Pancreas (tissue), 10 donors: Measurements from ENCODE around the gene CCDC148. TPM values are rescaled to one million over a fixed set of nuclear protein-coding genes. Genes with fewer than 3 reads are reported as not detected.

Source experiments
- ATAC-seq, 4 donors: fragments of 200-7000 bp; cut with Tn5 transposase; one replicate each; pipeline versions ENCODE4 v1.8.0 to v1.9.1; 2020; ENCODE audit warnings: mild to moderate bottlenecking in 4 of 4, moderate library complexity in 4 of 4
- DNase-seq, 6 donors: peaks; one replicate each; pipeline ENCODE4 v3.0.0-alpha.2; 2020
- FAIRE-seq: peaks from 2 replicates; lab custom pipeline; 2012; peaks lifted over from hg19 to GRCh38; lab: Jason Lieb, UNC
- H3K27ac ChIP-seq, 4 donors: fragments of 200-600 bp; sonication (generic); 1 replicate in 3 of 4; 2 replicates in 1 of 4; pipeline versions ENCODE4 v1.5.0 to v1.8.0; 2020
- H3K27me3 ChIP-seq, 4 donors: fragments of 200-600 bp; one replicate each; pipeline ENCODE4 v1.8.0; 2021
- H3K36me3 ChIP-seq, 3 donors: fragments of 200-600 bp; sonication (generic) in 1 of 3; one replicate each; pipeline versions ENCODE4 v1.5.0 to v1.8.0; 2020 to 2021
- H3K4me1 ChIP-seq, 3 donors: fragments of 200-600 bp; one replicate each; pipeline ENCODE4 v1.8.0; 2021
- H3K4me3 ChIP-seq, 4 donors: fragments of 200-600 bp; sonication (generic) in 2 of 4; one replicate each; pipeline versions ENCODE4 v1.5.0 to v1.8.0; 2020 to 2021
- H3K9me3 ChIP-seq, 4 donors: fragments of 200-600 bp; one replicate each; pipeline ENCODE4 v1.8.0; 2021
- WGBS, 2 donors: extraction: QIAGEN DNeasy Blood & Tissue Kit; methylation state at CpG; one replicate each; pipeline ENCODE4 v1.1.7; 2013; 5-methylcytosine and 5-hydroxymethylcytosine counted together
- intact Hi-C, 3 donors: fragments of 100-400 bp; cut with DNase I; formaldehyde crosslinking; loops; one replicate each; pipeline versions ENCODE4 v1.11.1 to v1.14.2; 2022
- polyA plus RNA-seq, 2 donors: library from polyadenylated mRNA; stranded (reverse); fragments of 200-250 nt; gene quantifications; one replicate each; pipeline ENCODE4 v1.2.3, GENCODE V29; 2013
- total RNA-seq, 6 donors: library from RNA; stranded (reverse); fragmentation: NEBNext Ultra II Directional in 4 of 6; extraction: Animal tissue kit (Norgen Biotek cat#: 25700) in 4 of 6; gene quantifications; one replicate each; pipeline versions ENCODE4 v1.2.1 to v1.2.4, GENCODE V29; 2021 to 2023
- TF ChIP-seq, protein P1 (sequence below), 4 donors: fragments of 200-600 bp; sonication (generic) in 3 of 4; IDR thresholded peaks; one replicate each; pipeline versions ENCODE4 v1.5.0 to v1.8.0; 2021; ENCODE audit warnings: antibody characterized with exemption in 4 of 4
- donor health status: healthy with polysubstance abuse.
- donor health status: DM: no; HTN: no; CAD: no; lungs with moderate emphysema.
- donor health status: DM: no; HTN: no; CAD: no.
- donor health status: control.
- donor health status: control.
- donor health status: Bipolar disorder and iron deficiency.
- donor health status: DM: yes; HTN: yes; CAD: no.
- donor health status: DM: no; HTN: no; CAD: no.
- donor health status: DM: no; HTN: no; CAD: no.
- donor health status: DM: yes; HTN: yes; CAD: no.

Gene CCDC148
- total and polyA plus RNA-seq, 8 donors: 0.38 to 1.5 (median 0.79) TPM

- Histone ChIP-seq H3K4me1 (no peaks in the 10 kb centered on the region), H3K36me3 (no peaks in the 10 kb centered on the region), H3K9me3 (no peaks in the 10 kb centered on the region), H3K27me3 (no peaks in the 10 kb centered on the region), H3K4me3 (no peak overlapping the region), H3K27ac (no peak overlapping the region)
- FAIRE-seq (no peak), DNase-seq (no peak), ATAC-seq (no peak)
- intact Hi-C loops: no loop called here
- 71 to 80% methylated on average over 6 of the region's 6 CpGs for WGBS, 2 donors
- TF ChIP-seq, protein P1, sequence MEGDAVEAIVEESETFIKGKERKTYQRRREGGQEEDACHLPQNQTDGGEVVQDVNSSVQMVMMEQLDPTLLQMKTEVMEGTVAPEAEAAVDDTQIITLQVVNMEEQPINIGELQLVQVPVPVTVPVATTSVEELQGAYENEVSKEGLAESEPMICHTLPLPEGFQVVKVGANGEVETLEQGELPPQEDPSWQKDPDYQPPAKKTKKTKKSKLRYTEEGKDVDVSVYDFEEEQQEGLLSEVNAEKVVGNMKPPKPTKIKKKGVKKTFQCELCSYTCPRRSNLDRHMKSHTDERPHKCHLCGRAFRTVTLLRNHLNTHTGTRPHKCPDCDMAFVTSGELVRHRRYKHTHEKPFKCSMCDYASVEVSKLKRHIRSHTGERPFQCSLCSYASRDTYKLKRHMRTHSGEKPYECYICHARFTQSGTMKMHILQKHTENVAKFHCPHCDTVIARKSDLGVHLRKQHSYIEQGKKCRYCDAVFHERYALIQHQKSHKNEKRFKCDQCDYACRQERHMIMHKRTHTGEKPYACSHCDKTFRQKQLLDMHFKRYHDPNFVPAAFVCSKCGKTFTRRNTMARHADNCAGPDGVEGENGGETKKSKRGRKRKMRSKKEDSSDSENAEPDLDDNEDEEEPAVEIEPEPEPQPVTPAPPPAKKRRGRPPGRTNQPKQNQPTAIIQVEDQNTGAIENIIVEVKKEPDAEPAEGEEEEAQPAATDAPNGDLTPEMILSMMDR (IDR thresholded peaks at IDR 0.05): no peak
Measured at GRCh38 chr2:158142568-158143332, 313.8 kb downstream of the CCDC148 start.

DNA sequence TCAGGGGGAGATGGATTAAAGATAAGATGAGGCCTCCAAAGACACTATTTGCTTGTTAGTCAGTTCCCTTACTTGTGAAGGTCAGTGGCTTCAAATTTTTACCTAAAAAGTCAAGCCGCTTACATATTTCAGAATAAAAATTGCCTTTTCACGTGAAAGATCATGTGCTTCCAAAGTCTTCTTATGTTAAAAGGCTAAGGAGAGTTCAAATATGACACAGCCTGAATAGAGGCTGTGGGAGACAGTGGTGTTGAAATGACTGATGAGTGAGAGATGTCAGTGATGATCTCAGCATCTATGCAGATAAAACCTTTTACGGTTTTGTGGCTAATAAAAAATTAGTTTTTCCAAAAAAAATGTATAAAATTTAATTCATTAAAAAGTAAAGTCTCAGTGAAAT lies 314.4 kb downstream of the CCDC148 start:
- H3K4me1 ChIP-seq: no peaks in the 10 kb centered on the region
- no peaks in the 10 kb centered on the region for H3K27me3 ChIP-seq
- no peaks in the 10 kb centered on the region for H3K36me3 ChIP-seq
- ATAC-seq (no peak), FAIRE-seq (no peak), DNase-seq (no peak)
- no peak overlapping the region for H3K27ac ChIP-seq
- no peaks in the 10 kb centered on the region for H3K9me3 ChIP-seq
- H3K4me3 ChIP-seq: no peak overlapping the region
- WGBS, 2 donors: 84 to 91% methylated on average over 3 of the region's 3 CpGs
- TF ChIP-seq, protein P1 (IDR thresholded peaks at IDR 0.05): no peak
- intact Hi-C loops: no loop called here

GRCh38 chr2:158140201-158140600 lies 316.4 kb downstream of the CCDC148 start:
- FAIRE-seq (no peak), ATAC-seq (no peak), DNase-seq (no peak)
- WGBS, 2 donors: 98 to 100% methylated on average over 1 of the region's 1 CpG
- TF ChIP-seq, protein P1 (IDR thresholded peaks at IDR 0.05): no peak
- H3K36me3 ChIP-seq: no peaks in the 10 kb centered on the region
- H3K4me1 ChIP-seq: no peaks in the 10 kb centered on the region
- no peaks in the 10 kb centered on the region for H3K27me3 ChIP-seq
- no peak overlapping the region for H3K27ac ChIP-seq
- intact Hi-C loops: no loop called here
- H3K9me3 ChIP-seq: no peaks in the 10 kb centered on the region
- H3K4me3 ChIP-seq: no peak overlapping the region

- Histone ChIP-seq H3K27me3 (no peaks in the 10 kb centered on the region), H3K36me3 (no peaks in the 10 kb centered on the region), H3K4me1 (no peaks in the 10 kb centered on the region), H3K4me3 (no peak overlapping the region), H3K9me3 (no peaks in the 10 kb centered on the region), H3K27ac (no peak overlapping the region)
- FAIRE-seq (no peak), DNase-seq (no peak), ATAC-seq (no peak)
- 65 to 69% methylated on average over 5 of the region's 5 CpGs for WGBS, 2 donors
- intact Hi-C loops: no loop called here
- TF ChIP-seq, protein P1 (IDR thresholded peaks at IDR 0.05): no peak
Measured at GRCh38 chr2:158138255-158138654, 318.3 kb downstream of the CCDC148 start.

GRCh38 chr2:158135096-158135495 lies 321.5 kb downstream of the CCDC148 start:
- DNase-seq: no peak
- H3K36me3 ChIP-seq: no peaks in the 10 kb centered on the region
- H3K9me3 ChIP-seq: no peaks in the 10 kb centered on the region
- no peak overlapping the region for H3K4me3 ChIP-seq
- intact Hi-C loops: no loop called here
- no peak overlapping the region for H3K27ac ChIP-seq
- TF ChIP-seq, protein P1 (IDR thresholded peaks at IDR 0.05): no peak
- FAIRE-seq: no peak
- ATAC-seq: no peak
- no peaks in the 10 kb centered on the region for H3K27me3 ChIP-seq
- peaks cover 14 to 22% (median 16%) of the 10 kb centered on the region in 3 donors for H3K4me1 ChIP-seq
- WGBS, 2 donors: 93 to 96% methylated on average over 1 of the region's 1 CpG
